GM18867 (cell line): ENCODE measurements around the gene ZNF407.

ENCODE experiments used
- ATAC-seq: cut with Tn5 transposase; IDR thresholded peaks from one replicate; pipeline ENCODE4 v1.9.1; 2021; ENCODE audit warnings: mild to moderate bottlenecking, moderate library complexity; ENCODE audit not compliant: unreplicated experiment

Gene ZNF407

GRCh38 chr18:74866577-74866976, 268.9 kb downstream of the ZNF407 start:
- ATAC-seq = no peak

- ATAC-seq = no peak
Observed at GRCh38 chr18:74868461-74868860, 270.8 kb downstream of the ZNF407 start.

GRCh38 chr18:74869904-74870863, 272.5 kb downstream of the ZNF407 start:
- peak; percentile 95 for ATAC-seq

DNA sequence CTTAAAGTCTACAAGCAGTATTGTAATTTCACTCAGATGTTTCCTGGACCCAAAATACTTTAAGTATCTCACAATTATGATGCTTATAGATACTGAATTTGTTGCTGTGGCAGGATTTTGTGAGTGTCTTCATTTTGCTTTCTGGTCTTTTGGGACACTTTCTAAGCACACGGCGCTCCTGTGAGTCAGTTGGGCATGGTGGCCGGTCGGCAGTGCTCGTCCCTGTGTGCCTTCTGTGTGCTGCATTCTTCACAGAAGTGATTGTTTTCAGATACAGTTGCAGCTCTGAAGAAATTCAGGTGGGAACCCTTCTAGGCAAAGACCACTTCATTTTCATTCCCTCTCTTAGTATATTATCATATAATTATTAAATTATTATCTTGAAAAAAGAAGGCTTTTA, 273.3 kb downstream of the ZNF407 start:
- peak; percentile 4 for ATAC-seq

DNA sequence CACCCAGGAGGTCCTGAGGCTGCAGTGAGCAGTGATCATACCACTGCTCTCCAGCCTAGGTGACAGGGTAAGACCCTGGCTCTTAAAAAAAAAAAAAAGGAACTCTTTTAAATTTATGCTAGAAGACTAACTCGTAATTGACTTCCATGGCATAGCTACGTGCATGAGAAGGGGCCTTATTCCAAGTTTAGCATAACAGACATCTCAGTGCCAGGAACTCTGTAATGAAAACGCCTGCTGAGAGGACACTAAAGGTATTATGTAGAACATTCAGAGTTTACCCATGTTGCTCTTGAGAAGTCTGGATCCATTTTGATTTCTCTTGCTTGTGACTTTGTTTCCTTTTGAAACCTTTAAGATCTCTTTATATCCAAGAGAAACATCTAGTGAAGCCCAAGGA, 276.0 kb downstream of the ZNF407 start:
- ATAC-seq = no peak

- no peak for ATAC-seq
Observed at GRCh38 chr18:74874351-74874750, 276.7 kb downstream of the ZNF407 start.

- ATAC-seq = no peak
Observed at GRCh38 chr18:74876630-74877243, 279.1 kb downstream of the ZNF407 start.

- no peak for ATAC-seq
Observed at GRCh38 chr18:74878267-74878666, 280.6 kb downstream of the ZNF407 start.

DNA sequence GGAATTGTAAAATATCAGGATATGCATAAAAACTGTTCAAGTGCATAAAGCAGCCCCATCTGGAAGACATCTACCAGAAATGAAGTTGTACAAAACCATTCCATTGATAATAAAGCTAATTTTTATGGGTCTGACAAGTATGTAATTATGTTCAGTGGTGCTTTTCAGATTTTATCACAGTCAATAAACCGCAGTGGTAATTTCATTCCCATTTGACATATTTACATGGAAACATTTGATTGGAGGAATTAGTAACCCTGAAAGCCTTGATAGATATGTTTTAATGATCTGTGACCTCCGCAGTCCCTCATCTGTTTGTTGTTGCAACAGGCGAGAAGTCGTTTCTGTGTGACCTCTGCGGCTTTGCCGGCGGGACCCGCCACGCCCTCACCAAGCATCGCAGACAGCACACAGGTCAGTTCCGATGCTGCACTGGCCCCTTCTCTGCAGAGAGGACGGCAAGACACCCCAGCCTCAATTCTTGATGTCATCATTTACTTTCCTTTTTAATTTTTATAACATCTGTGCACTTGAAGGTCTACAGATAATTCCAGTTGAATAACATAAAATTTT, 283.1 kb downstream of the ZNF407 start:
- no peak for ATAC-seq

GRCh38 chr18:74892066-74892627, 294.5 kb downstream of the ZNF407 start:
- no peak for ATAC-seq

DNA sequence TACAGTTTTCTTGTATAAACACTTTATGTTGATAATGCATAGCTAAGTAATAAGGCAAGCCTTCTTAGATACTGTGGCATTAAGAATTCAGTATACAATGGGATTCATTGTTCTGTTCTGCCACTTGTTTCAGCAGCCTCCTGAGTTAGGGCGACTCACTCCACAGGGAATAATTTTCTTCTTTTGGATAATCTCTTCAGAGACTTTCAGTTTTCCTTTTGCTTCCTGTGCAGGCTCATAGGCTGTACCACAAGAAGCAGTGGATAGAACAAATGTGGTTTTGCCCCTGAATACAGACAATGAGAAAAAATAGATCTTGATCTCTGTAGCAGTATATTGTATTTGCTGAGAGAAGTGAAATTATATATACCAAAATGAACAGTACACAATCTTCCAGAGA, 298.0 kb downstream of the ZNF407 start:
- no peak for ATAC-seq

- peak; percentile 84 for ATAC-seq
Observed at GRCh38 chr18:74896390-74896991, 298.8 kb downstream of the ZNF407 start.

DNA sequence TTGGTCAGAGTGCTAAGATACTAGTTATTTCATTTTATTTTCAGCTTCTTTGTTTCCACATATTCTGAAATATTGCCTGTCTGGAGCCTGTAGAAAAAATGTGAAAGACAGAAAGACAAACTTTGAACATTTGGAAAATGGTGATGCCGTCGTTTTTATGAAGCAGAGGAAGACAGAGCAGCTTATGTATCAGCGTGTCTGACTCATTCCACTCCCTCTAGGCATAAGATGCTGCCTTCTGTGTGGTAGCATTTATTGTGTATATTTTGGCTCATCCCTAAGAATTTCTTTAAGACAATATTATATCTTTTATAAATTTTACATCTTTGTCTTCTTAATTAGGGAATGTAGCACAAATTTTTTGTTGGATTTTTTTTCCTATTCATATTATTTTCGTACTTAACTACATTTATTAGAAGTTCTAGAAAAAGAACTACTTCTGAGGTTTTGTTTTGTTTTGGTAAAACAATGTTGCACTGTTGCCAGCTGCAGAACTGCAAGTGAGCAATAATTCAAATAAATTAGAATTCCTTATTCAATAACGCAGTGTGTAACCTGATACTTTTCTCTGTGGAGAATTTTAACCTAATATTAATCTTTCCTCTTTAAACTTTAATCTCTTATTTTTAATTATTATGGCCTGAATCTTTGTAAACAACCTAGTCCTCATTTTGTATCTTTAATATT, 300.4 kb downstream of the ZNF407 start:
- ATAC-seq = no peak

DNA sequence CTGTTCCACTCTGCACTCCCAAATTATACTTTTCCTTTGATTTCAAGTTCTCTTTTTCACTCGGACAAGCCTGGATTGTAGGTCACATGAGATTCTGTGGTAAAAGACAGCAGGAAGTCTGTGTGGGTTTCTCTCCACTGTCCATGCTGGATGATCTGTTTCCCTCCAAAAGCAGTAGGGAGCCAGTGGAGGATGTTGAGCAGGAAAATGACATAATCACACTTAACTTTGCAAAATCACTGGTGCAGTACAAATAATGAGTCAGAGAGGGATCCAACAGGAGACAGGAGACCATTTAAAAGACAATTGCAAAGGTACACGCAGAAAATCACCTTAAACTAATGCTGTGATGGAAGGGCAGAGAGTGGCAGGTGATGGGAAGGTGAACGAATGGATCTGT, 301.3 kb downstream of the ZNF407 start:
- ATAC-seq = no peak

- ATAC-seq = no peak
Observed at GRCh38 chr18:74899554-74899953, 301.9 kb downstream of the ZNF407 start.

DNA sequence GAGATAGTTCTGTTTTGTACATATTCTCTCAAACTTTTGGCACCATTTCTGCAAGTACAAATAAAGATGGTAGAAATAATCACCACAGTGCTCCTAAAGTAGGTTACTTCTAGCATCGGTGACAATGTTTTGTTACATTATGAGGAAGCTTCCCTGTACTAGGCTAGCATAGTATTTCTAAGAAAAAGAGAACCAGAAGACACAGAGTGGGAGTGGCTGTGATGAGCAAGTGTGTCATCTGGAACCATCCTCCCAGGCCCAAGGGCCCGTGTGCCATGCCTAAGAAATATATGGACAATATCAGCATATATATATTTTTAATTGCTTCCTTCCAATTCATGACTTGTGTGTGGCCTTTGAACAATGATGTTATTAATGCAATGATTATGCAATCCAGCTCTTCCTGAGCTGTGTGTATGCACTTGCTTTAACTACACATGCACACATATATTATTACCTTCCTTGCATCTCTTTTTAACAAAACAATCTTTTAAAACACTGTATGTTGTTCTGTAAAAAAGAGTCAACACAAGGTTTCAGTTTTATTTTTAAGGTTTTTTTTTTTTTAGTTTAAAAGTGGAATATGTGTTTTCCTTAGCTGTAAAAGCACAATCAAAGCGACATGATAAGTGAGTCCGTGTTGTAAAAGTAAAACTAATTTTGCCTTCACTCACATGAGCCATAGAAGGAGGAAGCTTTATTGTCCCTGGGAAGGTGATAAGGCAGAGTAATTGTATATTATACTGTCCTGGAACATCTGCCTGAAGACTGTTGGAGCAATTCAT, 303.9 kb downstream of the ZNF407 start:
- no peak for ATAC-seq

- ATAC-seq = no peak
Observed at GRCh38 chr18:74902147-74902455, 304.4 kb downstream of the ZNF407 start.

GRCh38 chr18:74905247-74905646, 307.6 kb downstream of the ZNF407 start:
- ATAC-seq = no peak

DNA sequence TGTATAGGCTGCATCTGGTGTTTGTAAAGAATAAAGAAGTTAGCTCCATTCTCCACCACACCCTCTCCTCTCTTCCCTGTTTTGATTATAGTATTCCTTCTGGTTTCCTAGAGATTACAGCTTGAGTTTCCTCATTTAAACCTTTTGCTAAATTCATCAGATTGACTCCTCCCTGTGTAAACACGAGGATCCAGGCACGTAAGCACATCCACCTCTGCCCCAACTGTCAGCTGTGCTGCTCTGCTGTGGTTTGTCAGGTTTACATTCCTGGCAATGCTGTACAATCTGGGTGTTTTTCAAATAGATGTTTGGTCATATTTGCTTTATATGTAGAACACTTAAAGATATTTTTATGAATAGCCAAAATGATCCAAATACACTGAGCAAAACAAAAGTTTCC, 308.5 kb downstream of the ZNF407 start:
- no peak for ATAC-seq

DNA sequence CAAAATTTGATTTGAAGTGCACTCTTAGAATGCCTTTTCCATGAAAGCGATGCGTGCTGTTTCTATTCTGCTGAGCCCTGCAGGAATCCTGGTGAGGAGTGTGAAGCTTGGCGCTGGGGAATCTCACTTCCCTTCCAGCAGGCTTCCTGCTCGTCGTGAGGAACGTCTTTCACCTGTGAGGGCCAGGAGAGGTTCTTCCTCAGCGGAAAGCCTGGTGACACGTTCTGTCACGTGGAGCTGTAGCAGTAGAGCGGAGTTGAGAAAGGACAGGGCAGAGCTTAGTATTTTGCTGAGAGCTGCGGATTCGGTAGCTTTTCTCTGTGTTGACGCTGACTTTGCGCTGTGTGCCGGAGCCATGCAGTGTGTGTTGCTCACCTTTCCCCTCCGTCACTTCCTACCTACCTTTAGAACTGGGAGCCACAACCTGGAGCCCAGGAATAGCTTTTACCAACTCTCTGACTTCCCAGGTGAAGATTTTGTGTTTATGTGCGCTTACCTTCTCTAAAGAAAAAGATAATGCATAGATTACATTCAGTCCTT, 316.5 kb downstream of the ZNF407 start:
- ATAC-seq = no peak
